DND-41 (cell line): ENCODE results near the gene PACS2.

ENCODE experiments used
- ATAC-seq: fragments of 200-7000 bp; cut with Tn5 transposase; 3 replicates; pipeline ENCODE4 v1.9.1; 2021; ENCODE audit warnings: low read depth; ENCODE audit not compliant: insufficient read depth
- DNase-seq: peaks from one replicate; pipeline ENCODE4 v3.0.0-alpha.2; 2020
- H2AFZ ChIP-seq: 2 replicates; pipeline ENCODE4 v1.6.0; 2012; ENCODE audit warnings: low read depth, low read length
- H3K27ac ChIP-seq: 2 replicates; pipeline ENCODE4 v1.5.1; 2012; ENCODE audit warnings: low read length, inconsistent platforms
- H3K27me3 ChIP-seq: fragments of 200-600 bp; sonication (generic); 2 replicates; pipeline ENCODE4 v1.6.0; 2012; ENCODE audit warnings: low read length, mild to moderate bottlenecking, inconsistent platforms; ENCODE audit not compliant: insufficient read depth, poor library complexity
- H3K36me3 ChIP-seq: 2 replicates; pipeline ENCODE4 v1.5.1; 2012; ENCODE audit warnings: low read length, inconsistent platforms; ENCODE audit not compliant: insufficient read depth
- H3K4me1 ChIP-seq: 2 replicates; pipeline ENCODE4 v1.5.1; 2012; ENCODE audit warnings: mild to moderate bottlenecking, low read length; ENCODE audit not compliant: insufficient read depth
- H3K4me2 ChIP-seq: 2 replicates; pipeline ENCODE4 v1.6.0; 2012; ENCODE audit warnings: mild to moderate bottlenecking, moderate library complexity, low read length, inconsistent platforms; ENCODE audit not compliant: insufficient read depth
- H3K4me3 ChIP-seq, 2 experiments: fragments of 200-600 bp in 1 of 2; shearing (Covaris generic) in 1 of 2; 2 replicates each; pipeline ENCODE4 v1.5.1; 2012 to 2016; ENCODE audit warnings: inconsistent platforms in 2 of 2, low read length in 2 of 2, mild to moderate bottlenecking in 2 of 2, low read depth in 1 of 2, moderate library complexity in 1 of 2
- H3K79me2 ChIP-seq: 2 replicates; pipeline ENCODE4 v1.6.0; 2012; ENCODE audit warnings: low read length, inconsistent platforms; ENCODE audit not compliant: insufficient read depth
- H3K9ac ChIP-seq: 2 replicates; pipeline ENCODE4 v1.6.0; 2012; ENCODE audit warnings: low read depth, mild to moderate bottlenecking, inconsistent platforms, low read length, moderate library complexity
- H3K9me3 ChIP-seq: 2 replicates; pipeline ENCODE4 v1.5.1; 2012; ENCODE audit warnings: low read length, moderate library complexity, mild to moderate bottlenecking, inconsistent platforms; ENCODE audit not compliant: insufficient read depth, severe bottlenecking
- H4K20me1 ChIP-seq: 2 replicates; pipeline ENCODE4 v1.6.0; 2012; ENCODE audit warnings: low read length; ENCODE audit not compliant: insufficient read depth
- CTCF ChIP-seq: IDR thresholded peaks from 2 replicates; pipeline ENCODE4 v1.5.1; 2012; ENCODE audit warnings: borderline replicate concordance, low read length, moderate library complexity, mild to moderate bottlenecking; ENCODE audit not compliant: poor library complexity, severe bottlenecking; ENCODE audit errors: extremely low read depth
- EZH2 ChIP-seq: IDR thresholded peaks from 3 replicates; pipeline ENCODE4 v1.6.1; 2012; ENCODE audit warnings: borderline replicate concordance, low read depth, mild to moderate bottlenecking, moderate library complexity, low read length, inconsistent platforms; ENCODE audit not compliant: severe bottlenecking

Gene PACS2

GRCh38 chr14:105368426-105368825 lies 53.9 kb downstream of the PACS2 start:
- no peak for DNase-seq
- ATAC-seq = no peak
- no peak overlapping the region for H3K4me2 ChIP-seq

DNA sequence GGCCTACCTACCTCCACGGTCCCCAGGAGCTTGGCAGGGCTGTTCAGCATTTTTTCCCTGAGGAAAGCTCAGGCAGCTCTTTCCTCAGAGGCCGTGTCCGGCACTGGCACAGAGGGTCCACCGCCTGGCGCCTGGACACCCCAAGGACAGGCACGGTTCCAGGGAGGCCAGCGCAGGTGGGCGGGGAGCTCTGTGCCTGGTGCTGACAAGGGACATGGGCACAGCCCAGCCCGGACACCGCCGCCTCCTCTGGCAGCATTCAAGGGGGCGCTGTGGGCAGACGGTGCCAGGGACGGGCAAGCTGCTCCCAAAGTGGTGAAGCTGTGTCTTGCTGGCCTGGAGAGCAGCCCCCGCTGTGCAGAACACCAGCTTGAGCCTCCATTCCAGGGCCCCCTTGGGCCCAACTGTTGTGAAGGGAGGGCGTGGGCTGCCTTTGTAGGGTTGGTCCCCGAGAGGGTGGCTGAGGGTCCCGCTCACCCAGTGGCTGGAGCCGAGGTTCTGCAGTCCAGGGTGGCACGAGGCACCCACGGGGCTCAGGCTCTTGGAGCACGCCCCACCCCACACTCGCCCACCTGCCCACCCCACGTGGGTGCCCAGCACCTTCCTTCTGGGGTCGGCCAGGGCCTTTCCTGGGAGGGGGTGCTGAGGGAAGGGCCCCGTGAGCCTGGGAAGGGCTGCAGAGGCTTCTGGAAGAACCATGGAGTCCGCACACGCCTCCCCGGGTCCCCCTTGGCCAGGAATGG lies 54.5 kb downstream of the PACS2 start:
- Histone ChIP-seq H3K9me3 (no peaks in the 10 kb centered on the region), H3K27me3 (no peaks in the 10 kb centered on the region), H3K79me2 (no peaks in the 10 kb centered on the region), H3K4me1 (peaks cover 15% of the 10 kb centered on the region), H3K36me3 (peaks cover 18% of the 10 kb centered on the region), H4K20me1 (peaks cover 10% of the 10 kb centered on the region), H3K4me2 (no peak overlapping the region), H2AFZ (no peak overlapping the region), H3K27ac (no peak overlapping the region), H3K9ac (no peak overlapping the region), H3K4me3 (no peak overlapping the region)
- ATAC-seq (no peak), DNase-seq (no peak)
- peak; percentile 2 for TF ChIP-seq CTCF
- no peak for TF ChIP-seq EZH2

More at GRCh38 chr14:105368426-105368825, 53.9 kb downstream of the PACS2 start:
- H3K9me3 ChIP-seq = no peaks in the 10 kb centered on the region
- TF ChIP-seq EZH2 (no peak), CTCF (no peak)
- no peaks in the 10 kb centered on the region for H3K27me3 ChIP-seq
- H3K36me3 ChIP-seq = peaks cover 18% of the 10 kb centered on the region
- H3K9ac ChIP-seq = no peak overlapping the region
- peaks cover 15% of the 10 kb centered on the region for H3K4me1 ChIP-seq
- no peak overlapping the region for H2AFZ ChIP-seq
- H4K20me1 ChIP-seq = peaks cover 15% of the 10 kb centered on the region
- no peaks in the 10 kb centered on the region for H3K79me2 ChIP-seq
- H3K27ac ChIP-seq = no peak overlapping the region
- H3K4me3 ChIP-seq = no peak overlapping the region

DNA sequence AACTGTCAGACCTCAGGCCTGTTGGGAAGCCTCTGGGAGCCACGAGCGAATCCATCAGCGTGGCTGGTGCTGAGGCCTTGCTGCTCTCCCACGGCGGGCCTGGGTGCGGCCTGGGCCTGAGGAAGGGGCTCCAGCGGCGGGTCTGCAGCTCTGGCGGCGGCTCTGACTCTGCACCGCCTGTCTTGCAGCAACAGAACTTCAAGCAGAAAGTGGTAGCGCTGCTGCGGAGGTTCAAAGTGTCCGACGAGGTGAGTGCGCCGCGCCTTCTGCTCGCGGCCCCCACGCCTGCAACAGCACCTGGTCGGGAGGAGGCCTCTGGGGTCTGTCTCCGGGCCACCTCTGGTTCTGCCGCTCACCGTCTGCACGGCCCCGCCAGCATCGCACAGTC lies 55.1 kb downstream of the PACS2 start:
- Histone ChIP-seq H3K27me3 (no peaks in the 10 kb centered on the region), H3K27ac (no peak overlapping the region), H3K9me3 (no peaks in the 10 kb centered on the region), H2AFZ (no peak overlapping the region), H3K79me2 (no peaks in the 10 kb centered on the region), H4K20me1 (peaks cover 10% of the 10 kb centered on the region), H3K4me2 (no peak overlapping the region), H3K4me3 (no peak overlapping the region), H3K36me3 (peaks cover 18% of the 10 kb centered on the region), H3K4me1 (peaks cover 12% of the 10 kb centered on the region), H3K9ac (no peak overlapping the region)
- TF ChIP-seq CTCF = no peak
- no peak for TF ChIP-seq EZH2
- ATAC-seq (no peak), DNase-seq (no peak)
